HUES6 (cell line): ENCODE results near the gene WHRN.

Experiments used
- H3K27ac ChIP-seq: 2 replicates; pipeline ENCODE4 v1.7.0; 2013; ENCODE audit warnings: low read depth, mild to moderate bottlenecking, low read length, inconsistent platforms
- H3K27me3 ChIP-seq: 2 replicates; pipeline ENCODE4 v1.6.1; 2013; ENCODE audit warnings: low read length; ENCODE audit not compliant: control insufficient read depth, insufficient read depth
- H3K36me3 ChIP-seq: 2 replicates; pipeline ENCODE4 v1.6.1; 2013; ENCODE audit warnings: low read length; ENCODE audit not compliant: control insufficient read depth, insufficient read depth
- H3K4me1 ChIP-seq: 2 replicates; pipeline ENCODE4 v1.6.1; 2013; ENCODE audit warnings: low read length; ENCODE audit not compliant: control insufficient read depth, insufficient read depth
- H3K4me3 ChIP-seq: 2 replicates; pipeline ENCODE4 v1.5.1; 2013; ENCODE audit warnings: low read depth, low read length
- H3K9ac ChIP-seq: one replicate; pipeline ENCODE4 v1.6.1; 2013; ENCODE audit warnings: mild to moderate bottlenecking, low read length
- H3K9me3 ChIP-seq: 2 replicates; pipeline ENCODE4 v1.6.1; 2013; ENCODE audit warnings: low read depth, low read length; ENCODE audit not compliant: control insufficient read depth, insufficient read depth

The WHRN gene

GRCh38 chr9:114430457-114430856 is 74.8 kb downstream of the WHRN start:
- Histone ChIP-seq H3K27me3 (no peaks in the 10 kb centered on the region), H3K4me1 (no peaks in the 10 kb centered on the region; the same call in 1 of the 2 replicates), H3K36me3 (no peaks in the 10 kb centered on the region), H3K9ac (no peak overlapping the region), H3K9me3 (no peaks in the 10 kb centered on the region), H3K27ac (no peak overlapping the region), H3K4me3 (no peak overlapping the region)

GRCh38 chr9:114429488-114429887 is 75.8 kb downstream of the WHRN start:
- no peak overlapping the region for H3K4me3 ChIP-seq
- no peaks in the 10 kb centered on the region for H3K9me3 ChIP-seq
- H3K4me1 ChIP-seq, result no peaks in the 10 kb centered on the region
- H3K9ac ChIP-seq, result no peak overlapping the region
- no peaks in the 10 kb centered on the region for H3K36me3 ChIP-seq
- no peaks in the 10 kb centered on the region for H3K27me3 ChIP-seq
- no peak overlapping the region for H3K27ac ChIP-seq

- Histone ChIP-seq H3K27me3 (no peaks in the 10 kb centered on the region), H3K9ac (no peak overlapping the region), H3K27ac (no peak overlapping the region), H3K4me3 (no peak overlapping the region), H3K9me3 (no peaks in the 10 kb centered on the region), H3K4me1 (peaks cover 7% of the 10 kb centered on the region; the same call in 1 of the 2 replicates), H3K36me3 (no peaks in the 10 kb centered on the region)
Measured at GRCh38 chr9:114428466-114428865, 76.8 kb downstream of the WHRN start.

- Histone ChIP-seq H3K36me3 (no peaks in the 10 kb centered on the region), H3K27me3 (no peaks in the 10 kb centered on the region), H3K27ac (no peak overlapping the region), H3K9ac (no peak overlapping the region), H3K9me3 (no peaks in the 10 kb centered on the region), H3K4me1 (peaks cover 7% of the 10 kb centered on the region; the same call in 1 of the 2 replicates), H3K4me3 (no peak overlapping the region)
Measured at GRCh38 chr9:114427644-114428043, 77.6 kb downstream of the WHRN start.

- Histone ChIP-seq H3K36me3 (no peaks in the 10 kb centered on the region), H3K9me3 (no peaks in the 10 kb centered on the region), H3K4me3 (no peak overlapping the region), H3K27me3 (no peaks in the 10 kb centered on the region), H3K4me1 (peaks cover 7% of the 10 kb centered on the region; the same call in 1 of the 2 replicates), H3K27ac (no peak overlapping the region), H3K9ac (no peak overlapping the region)
Measured at GRCh38 chr9:114426046-114426948, 79.0 kb downstream of the WHRN start.

- Histone ChIP-seq H3K9ac (no peak overlapping the region), H3K9me3 (no peaks in the 10 kb centered on the region), H3K36me3 (no peaks in the 10 kb centered on the region), H3K4me3 (no peak overlapping the region), H3K27ac (no peak overlapping the region), H3K4me1 (peaks cover 7% of the 10 kb centered on the region; the same call in 1 of the 2 replicates), H3K27me3 (no peaks in the 10 kb centered on the region)
Measured at GRCh38 chr9:114425126-114425525, 80.1 kb downstream of the WHRN start.

- no peak overlapping the region for H3K4me3 ChIP-seq
- H3K36me3 ChIP-seq, result no peaks in the 10 kb centered on the region
- no peaks in the 10 kb centered on the region for H3K27me3 ChIP-seq
- H3K27ac ChIP-seq, result no peak overlapping the region
- H3K4me1 ChIP-seq, result peaks cover 7% of the 10 kb centered on the region; the same call in 1 of the 2 replicates
- no peaks in the 10 kb centered on the region for H3K9me3 ChIP-seq
- H3K9ac ChIP-seq, result no peak overlapping the region
Measured at GRCh38 chr9:114424126-114424525, 81.1 kb downstream of the WHRN start.

GRCh38 chr9:114423181-114423580 is 82.1 kb downstream of the WHRN start:
- H3K4me3 ChIP-seq, result no peak overlapping the region
- H3K4me1 ChIP-seq, result peaks cover 7% of the 10 kb centered on the region; the same call in 1 of the 2 replicates
- H3K36me3 ChIP-seq, result no peaks in the 10 kb centered on the region
- no peaks in the 10 kb centered on the region for H3K9me3 ChIP-seq
- no peaks in the 10 kb centered on the region for H3K27me3 ChIP-seq
- no peak overlapping the region for H3K27ac ChIP-seq
- H3K9ac ChIP-seq, result no peak overlapping the region

GRCh38 chr9:114421147-114421546 is 84.1 kb downstream of the WHRN start:
- Histone ChIP-seq H3K36me3 (no peaks in the 10 kb centered on the region), H3K27me3 (no peaks in the 10 kb centered on the region), H3K9ac (no peak overlapping the region), H3K9me3 (no peaks in the 10 kb centered on the region), H3K4me1 (peaks cover 7% of the 10 kb centered on the region; the same call in 1 of the 2 replicates), H3K4me3 (no peak overlapping the region), H3K27ac (no peak overlapping the region)

- Histone ChIP-seq H3K4me3 (no peak overlapping the region), H3K27ac (no peak overlapping the region), H3K9ac (no peak overlapping the region)
Measured at GRCh38 chr9:114419796-114420195, 85.5 kb downstream of the WHRN start.

GRCh38 chr9:114418053-114418452 is 87.2 kb downstream of the WHRN start:
- peaks cover 11% of the 10 kb centered on the region for H3K4me1 ChIP-seq
- H3K4me3 ChIP-seq, result no peak overlapping the region
- no peak overlapping the region for H3K9ac ChIP-seq
- no peaks in the 10 kb centered on the region for H3K9me3 ChIP-seq
- H3K36me3 ChIP-seq, result no peaks in the 10 kb centered on the region
- H3K27ac ChIP-seq, result no peak overlapping the region
- H3K27me3 ChIP-seq, result no peaks in the 10 kb centered on the region

More at GRCh38 chr9:114419796-114420195, 85.5 kb downstream of the WHRN start:
- H3K9me3 ChIP-seq, result no peaks in the 10 kb centered on the region
- no peaks in the 10 kb centered on the region for H3K27me3 ChIP-seq
- H3K36me3 ChIP-seq, result no peaks in the 10 kb centered on the region
- peaks cover 7% of the 10 kb centered on the region; the same call in 1 of the 2 replicates for H3K4me1 ChIP-seq
